Measurements from ENCODE around the gene LUC7L2.

DNA sequence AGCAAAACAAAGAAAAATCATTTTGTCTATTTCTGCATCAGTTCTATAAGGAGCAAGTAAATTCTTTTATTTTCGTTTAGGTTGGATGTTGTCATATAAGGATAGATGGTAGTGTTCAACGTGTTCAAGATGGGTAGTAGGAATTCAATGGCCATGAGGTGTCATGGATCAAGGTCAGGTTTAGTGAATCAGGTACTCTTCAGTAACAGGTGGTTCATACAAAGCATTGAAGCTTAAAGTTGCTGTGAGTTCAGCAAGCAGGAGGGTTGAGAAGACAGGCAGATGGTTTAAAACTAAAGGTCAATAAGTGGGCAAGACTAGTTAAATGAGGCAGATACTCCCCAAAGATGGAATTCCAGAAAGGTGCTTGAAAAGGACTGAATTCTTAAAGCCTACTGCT is 5.6 kb downstream of the LUC7L2 start:
- TF ChIP-seq POLR2AphosphoS5 (IDR thresholded peaks at IDR 0.05): no peak
- TF ChIP-seq CTCF (IDR thresholded peaks at IDR 0.05): no peak
- no peak for TF ChIP-seq POLR2A (IDR thresholded peaks at IDR 0.05)

All from breast epithelium (tissue), 3 donors.